Activated B cell treated with CpG ODN at 0.5 μM for 24 hours (primary cell): ENCODE results near the gene CCDC152. TPM values are rescaled to one million over a fixed set of nuclear protein-coding genes. Genes with fewer than 3 reads are reported as not detected.

ENCODE experiments used
- ATAC-seq: fragments of 200-7000 bp; cut with Tn5 transposase; one replicate; pipeline ENCODE4 v1.10.0; 2021; ENCODE audit warnings: low read depth, mild to moderate bottlenecking, moderate library complexity
- CTCF ChIA-PET: fragments of 350-600 bp; sonication (Branson Sonifier 250); formaldehyde crosslinking; loops from one replicate; lab custom pipeline; 2021; ENCODE audit warnings: antibody characterized with exemption; lab: Charles Lee
- POLR2A ChIA-PET: fragments of 350-600 bp; sonication (Branson Sonifier 250); formaldehyde crosslinking; loops from one replicate; lab custom pipeline; 2021; ENCODE audit warnings: antibody characterized with exemption; lab: Charles Lee
- DNase-seq: peaks from one replicate; pipeline ENCODE4 v3.0.0; 2022
- H3K27ac Mint-ChIP-seq: one replicate; pipeline ENCODE4 v1.8.0; 2020; ENCODE audit warnings: mixed read lengths
- H3K27me3 Mint-ChIP-seq: one replicate; pipeline ENCODE4 v1.8.0; 2021; ENCODE audit warnings: mixed read lengths
- H3K36me3 Mint-ChIP-seq: one replicate; pipeline ENCODE4 v1.8.0; 2021; ENCODE audit warnings: low read depth, mixed read lengths
- H3K4me1 Mint-ChIP-seq: one replicate; pipeline ENCODE4 v1.8.0; 2021; ENCODE audit warnings: mixed read lengths
- H3K4me3 Mint-ChIP-seq: one replicate; pipeline ENCODE4 v1.8.0; 2020; ENCODE audit warnings: mild to moderate bottlenecking, mixed read lengths
- H3K9me3 Mint-ChIP-seq: one replicate; pipeline ENCODE4 v1.8.0; 2020; ENCODE audit warnings: mixed read lengths
- CTCF ChIP-seq: fragments of 200-600 bp; IDR thresholded peaks from one replicate; pipeline ENCODE4 v1.8.0; 2022; ENCODE audit warnings: antibody characterized with exemption, mild to moderate bottlenecking
- intact Hi-C: fragments of 100-400 bp; cut with micrococcal nuclease; formaldehyde crosslinking; loops from one replicate; pipeline ENCODE4 v1.15.1; 2024
- total RNA-seq: library from RNA; stranded (reverse); gene quantifications from 2 replicates; pipeline ENCODE4 v1.2.3, GENCODE V29; 2022

CCDC152 gene
- total RNA-seq, 1 donor from 2014 or later, result 6.9 TPM

GRCh38 chr5:42779083-42779482 is 22.5 kb downstream of the CCDC152 start:
- DNase-seq (no peak), ATAC-seq (no peak)
- POLR2A ChIA-PET, result no interaction called here
- no peak for TF ChIP-seq CTCF
- Mint-ChIP-seq H3K27ac (no peak overlapping the region), H3K36me3 (peaks cover 1% of the 10 kb centered on the region), H3K27me3 (no peaks in the 10 kb centered on the region), H3K9me3 (no peaks in the 10 kb centered on the region), H3K4me3 (no peak overlapping the region), H3K4me1 (no peaks in the 10 kb centered on the region)
- CTCF ChIA-PET, result no interaction called here
- intact Hi-C loops, result no loop called here

- DNase-seq, result no peak
- POLR2A ChIA-PET, result no interaction called here
- Mint-ChIP-seq H3K27me3 (no peaks in the 10 kb centered on the region), H3K4me1 (no peaks in the 10 kb centered on the region), H3K27ac (no peak overlapping the region), H3K9me3 (peaks cover 14% of the 10 kb centered on the region), H3K4me3 (no peak overlapping the region), H3K36me3 (peaks cover 17% of the 10 kb centered on the region)
- no peak for ATAC-seq
- TF ChIP-seq CTCF, result no peak
- CTCF ChIA-PET, result no interaction called here
- intact Hi-C loops, result no loop called here
Measured at GRCh38 chr5:42781584-42781983, 25.0 kb downstream of the CCDC152 start.

GRCh38 chr5:42784132-42784531 is 27.5 kb downstream of the CCDC152 start:
- ATAC-seq, result no peak
- POLR2A ChIA-PET, result no interaction called here
- no peaks in the 10 kb centered on the region for H3K27me3 Mint-ChIP-seq

GRCh38 chr5:42785756-42786155 is 29.1 kb downstream of the CCDC152 start:
- intact Hi-C loops, result no loop called here
- peaks cover 34% of the 10 kb centered on the region for H3K36me3 Mint-ChIP-seq
- no peak for ATAC-seq

More at GRCh38 chr5:42784132-42784531, 27.5 kb downstream of the CCDC152 start:
- intact Hi-C loops, result no loop called here
- Mint-ChIP-seq H3K4me1 (no peaks in the 10 kb centered on the region), H3K27ac (no peak overlapping the region), H3K4me3 (no peak overlapping the region), H3K9me3 (peaks cover 25% of the 10 kb centered on the region), H3K36me3 (peaks cover 27% of the 10 kb centered on the region)
- no peak for TF ChIP-seq CTCF
- CTCF ChIA-PET, result no interaction called here
- DNase-seq, result no peak

GRCh38 chr5:42787073-42787472 is 30.5 kb downstream of the CCDC152 start:
- peaks cover 29% of the 10 kb centered on the region for H3K9me3 Mint-ChIP-seq
- DNase-seq, result no peak
- no peaks in the 10 kb centered on the region for H3K4me1 Mint-ChIP-seq
- CTCF ChIA-PET, result no interaction called here
- H3K4me3 Mint-ChIP-seq, result no peak overlapping the region
- POLR2A ChIA-PET, result no interaction called here
- no peak for TF ChIP-seq CTCF
- H3K36me3 Mint-ChIP-seq, result peaks cover 34% of the 10 kb centered on the region
- no peak for ATAC-seq
- intact Hi-C loops, result no loop called here
- no peaks in the 10 kb centered on the region for H3K27me3 Mint-ChIP-seq
- H3K27ac Mint-ChIP-seq, result no peak overlapping the region

More at GRCh38 chr5:42785756-42786155, 29.1 kb downstream of the CCDC152 start:
- Mint-ChIP-seq H3K27me3 (no peaks in the 10 kb centered on the region), H3K4me3 (no peak overlapping the region), H3K9me3 (peaks cover 29% of the 10 kb centered on the region), H3K4me1 (no peaks in the 10 kb centered on the region), H3K27ac (no peak overlapping the region)
- CTCF ChIA-PET, result no interaction called here
- TF ChIP-seq CTCF, result no peak
- no peak for DNase-seq
- POLR2A ChIA-PET, result no interaction called here
